ENCODE data around the gene SPRY4. TPM values are rescaled to one million over a fixed set of nuclear protein-coding genes. Genes with fewer than 3 reads are reported as not detected.

Gene SPRY4
- total and polyA plus RNA-seq, 4 donors, result 2.7 to 9.6 (median 4.9) TPM

- H3K4me3 ChIP-seq (ENCODE audit: low read depth in 1 of 3, low read length in 3 of 3), result no peak overlapping the region
- no peak for TF ChIP-seq CTCF (IDR thresholded peaks at IDR 0.05; ENCODE audit: low read depth, low read length, missing input control)
- no peak for TF ChIP-seq RAD21 (IDR thresholded peaks at IDR 0.05)
- no peak for TF ChIP-seq MAX (IDR thresholded peaks at IDR 0.05)
- no peak for TF ChIP-seq NR2F2 (IDR thresholded peaks at IDR 0.05)
- no peak for TF ChIP-seq ATF3 (IDR thresholded peaks at IDR 0.05)
- TF ChIP-seq RXRA (IDR thresholded peaks at IDR 0.05), result no peak
- TF ChIP-seq TAF1 (conservative IDR thresholded peaks at IDR 0.05), result no peak
- no peak for TF ChIP-seq FOXA2 (IDR thresholded peaks at IDR 0.05)
- H3K27ac ChIP-seq (ENCODE audit: low read depth in 1 of 2, low read length in 2 of 2), result no peak overlapping the region
- no peaks in the 10 kb centered on the region for H3K27me3 ChIP-seq (ENCODE audit: control insufficient read depth in 4 of 4, insufficient read depth in 4 of 4, low read length in 3 of 4)
- H3K36me3 ChIP-seq (ENCODE audit: control insufficient read depth in 4 of 4, insufficient read depth in 3 of 4, low read depth in 1 of 4, low read length in 3 of 4), result peaks cover 0 to 14% (median 6%) of the 10 kb centered on the region in 4 donors
- no peaks in the 10 kb centered on the region for H3K9me3 ChIP-seq (ENCODE audit: control insufficient read depth in 4 of 4, low read length in 3 of 4)
- WGBS, result 53% methylated on average over 5 of the region's 5 CpGs
- no peak for DNase-seq (ENCODE audit: low spot score)
- H3K4me1 ChIP-seq (ENCODE audit: control insufficient read depth in 4 of 4, insufficient read depth in 4 of 4, low read length in 3 of 4), result peaks cover 14 to 66% (median 44%) of the 10 kb centered on the region in 4 donors
- no peak overlapping the region for H3K9ac ChIP-seq (ENCODE audit: low read depth in 1 of 2, low read length in 2 of 2)
These were observed 7.6 kb downstream of the SPRY4 start for GRCh38 chr5:142317173-142317572.

GRCh38 chr5:142316681-142317080, 8.1 kb downstream of the SPRY4 start:
- H3K27me3 ChIP-seq (ENCODE audit: control insufficient read depth in 4 of 4, insufficient read depth in 4 of 4, low read length in 3 of 4), result no peaks in the 10 kb centered on the region
- H3K4me1 ChIP-seq (ENCODE audit: control insufficient read depth in 4 of 4, insufficient read depth in 4 of 4, low read length in 3 of 4), result peaks cover 14 to 61% (median 40%) of the 10 kb centered on the region in 4 donors
- no peak overlapping the region for H3K9ac ChIP-seq (ENCODE audit: low read depth in 1 of 2, low read length in 2 of 2)
- no peak for DNase-seq (ENCODE audit: low spot score)
- no peak for TF ChIP-seq TAF1 (conservative IDR thresholded peaks at IDR 0.05)
- TF ChIP-seq RXRA (IDR thresholded peaks at IDR 0.05), result no peak
- TF ChIP-seq CTCF (IDR thresholded peaks at IDR 0.05; ENCODE audit: low read depth, low read length, missing input control), result no peak
- no peak for TF ChIP-seq RAD21 (IDR thresholded peaks at IDR 0.05)
- no peak for TF ChIP-seq REST (IDR thresholded peaks at IDR 0.05)
- H3K36me3 ChIP-seq (ENCODE audit: control insufficient read depth in 4 of 4, insufficient read depth in 3 of 4, low read depth in 1 of 4, low read length in 3 of 4), result peaks cover 0 to 16% (median 6%) of the 10 kb centered on the region in 4 donors
- WGBS, result 85% methylated on average over 6 of the region's 6 CpGs
- no peaks in the 10 kb centered on the region for H3K9me3 ChIP-seq (ENCODE audit: control insufficient read depth in 4 of 4, low read length in 3 of 4)
- no peak overlapping the region for H3K4me3 ChIP-seq (ENCODE audit: low read depth in 1 of 3, low read length in 3 of 3)
- H3K27ac ChIP-seq (ENCODE audit: low read depth in 1 of 2, low read length in 2 of 2), result no peak overlapping the region

Measured in liver (tissue), 9 donors.